Cortex of kidney (tissue), 1 donor: ENCODE results near the gene ABCC9.

Experiments
- DNase-seq: peaks from one replicate; lab custom pipeline; 2025; lab: John Stamatoyannopoulos, UW

The ABCC9 gene

DNA sequence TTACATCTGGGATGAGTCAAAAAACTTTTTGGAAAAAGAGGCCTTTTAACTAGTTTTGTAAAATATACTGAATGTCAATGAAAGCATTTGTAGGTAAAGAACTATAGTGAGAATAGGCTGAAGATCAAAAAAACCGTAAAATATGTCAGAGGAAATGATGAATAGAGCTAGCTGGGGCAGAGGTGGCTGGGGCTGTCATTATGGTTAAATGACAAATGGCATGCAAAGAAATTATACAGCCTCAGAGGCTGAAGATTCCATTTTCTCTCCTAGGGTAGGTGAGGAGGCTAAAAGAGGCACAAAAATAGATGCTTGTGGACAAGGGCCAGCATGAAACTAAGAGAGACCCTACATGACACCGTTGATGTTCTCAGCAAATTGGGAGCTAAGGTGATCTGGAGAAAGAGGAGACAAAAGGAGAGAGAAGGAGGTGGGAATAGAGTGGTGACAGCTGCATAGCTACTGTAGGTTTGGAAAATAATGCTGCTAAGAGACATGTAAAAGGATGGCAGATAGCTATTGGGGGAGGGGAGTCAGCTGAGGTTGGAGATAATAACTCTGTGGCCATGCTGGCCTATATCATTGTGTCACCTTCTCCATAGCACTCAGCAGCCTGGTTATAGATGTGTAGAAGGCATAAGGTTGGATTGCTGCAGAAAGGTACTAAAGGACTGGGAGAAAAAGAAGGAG, 63.8 kb downstream of the ABCC9 start:
- DNase-seq, result no peak

DNA sequence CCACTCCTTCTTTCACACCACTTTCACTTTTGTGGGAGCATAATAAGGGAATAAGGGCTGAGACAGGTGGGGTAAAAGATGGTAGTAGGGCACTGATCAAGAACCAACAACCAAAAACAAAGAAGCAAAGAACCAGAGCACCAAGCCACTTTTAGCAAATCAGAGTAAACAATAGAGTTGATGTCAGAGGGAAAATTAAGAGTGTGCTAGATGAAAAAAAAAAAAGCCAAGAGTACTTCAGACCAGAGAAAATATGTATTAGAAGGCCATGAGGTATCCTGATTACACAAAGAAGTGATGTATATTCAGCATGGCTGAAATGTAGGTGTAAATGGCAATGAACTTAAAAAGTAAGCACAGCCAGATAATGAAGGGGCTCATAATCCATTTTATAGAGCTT, 75.4 kb downstream of the ABCC9 start:
- DNase-seq, result no peak

DNA sequence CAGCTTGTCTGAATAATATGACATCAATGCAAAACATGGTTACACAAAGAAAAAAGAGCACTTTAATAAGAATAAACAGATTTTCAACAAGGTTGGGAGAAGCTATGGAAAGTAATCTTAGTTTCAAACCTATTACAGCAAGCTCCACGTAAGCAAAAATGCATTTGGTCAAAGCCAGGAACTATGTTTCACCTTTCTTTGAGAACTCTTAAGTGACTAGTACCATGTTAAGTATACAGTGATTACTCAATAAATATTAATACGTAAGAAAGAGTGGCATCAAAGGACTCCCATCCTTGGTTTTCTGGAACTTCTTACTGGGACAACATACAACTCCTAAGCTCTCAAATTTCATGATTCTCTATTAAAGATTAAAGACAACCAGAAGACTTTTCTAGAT, 80.7 kb downstream of the ABCC9 start:
- no peak for DNase-seq

DNA sequence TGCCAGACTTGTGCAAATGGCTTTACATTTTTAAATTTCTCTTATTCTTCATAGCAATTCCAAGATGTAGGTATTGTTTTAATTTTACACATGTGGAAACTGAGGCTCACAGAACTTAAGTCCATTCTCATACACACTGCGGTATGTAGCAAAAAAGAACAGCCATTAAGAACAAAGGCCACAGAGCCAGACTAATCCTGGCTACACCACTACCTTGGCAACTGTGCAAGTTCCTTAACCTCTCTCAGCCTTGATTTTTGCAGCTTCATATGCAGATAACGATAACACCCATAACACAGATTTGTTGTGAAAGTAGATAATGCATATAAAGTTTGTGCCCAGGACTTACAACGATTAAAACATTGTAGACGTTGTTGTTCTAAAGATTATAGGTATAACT, 81.1 kb downstream of the ABCC9 start:
- no peak for DNase-seq

DNA sequence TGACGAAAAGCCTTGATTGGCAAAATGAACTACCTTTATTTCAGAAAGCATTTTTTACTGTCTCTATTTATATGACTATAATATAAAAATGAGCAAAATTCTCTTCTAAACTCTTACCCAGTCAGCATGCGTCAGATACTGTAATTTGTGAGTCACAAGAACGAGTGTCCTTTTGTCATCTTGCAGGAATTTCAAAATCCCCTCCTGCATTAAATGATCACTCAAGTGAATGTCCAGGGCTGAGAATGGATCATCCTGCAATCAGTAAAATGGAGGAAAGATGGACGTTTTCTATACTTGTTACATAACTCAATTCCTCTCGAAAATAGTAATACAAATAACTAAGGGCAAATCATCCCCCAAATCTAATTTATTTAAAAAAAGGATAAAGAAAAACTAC, 89.0 kb downstream of the ABCC9 start:
- DNase-seq, result no peak

DNA sequence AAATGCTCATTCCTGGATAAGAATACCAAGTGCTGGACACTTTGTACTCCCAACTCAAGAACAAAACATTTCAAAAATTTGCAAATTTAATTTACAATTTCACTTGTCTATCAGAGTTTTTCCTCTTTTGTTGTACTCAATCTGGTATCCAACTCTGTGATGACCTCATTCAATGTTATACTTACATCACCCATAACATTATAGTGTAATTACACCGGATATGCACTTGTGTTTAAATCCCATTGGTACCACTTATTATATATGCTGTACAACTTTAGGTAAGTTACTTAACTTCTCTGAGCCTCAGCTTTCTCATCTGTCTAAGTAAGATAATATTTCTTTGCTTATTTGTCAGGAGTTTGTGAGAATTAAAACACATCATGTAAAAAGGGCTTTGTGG, 90.1 kb downstream of the ABCC9 start:
- no peak for DNase-seq

DNA sequence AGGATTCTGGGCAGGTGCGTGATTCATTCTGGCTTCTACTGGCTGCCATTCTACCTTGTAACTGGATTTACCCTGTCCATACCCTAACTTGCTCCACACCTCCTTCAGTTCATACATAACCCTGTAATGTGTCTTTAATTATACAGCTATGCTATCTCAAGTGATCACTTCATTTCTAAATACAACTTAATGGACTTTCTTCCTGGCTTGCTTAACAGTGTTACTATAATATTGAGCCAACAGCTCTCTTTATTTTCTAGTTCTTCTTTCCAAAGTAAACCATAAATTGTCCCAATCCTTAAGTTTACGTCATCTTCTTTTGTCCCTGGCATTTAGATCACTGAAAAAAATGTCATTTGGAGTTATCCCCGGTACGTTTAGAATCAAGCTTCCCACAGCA, 90.8 kb downstream of the ABCC9 start:
- no peak for DNase-seq

DNA sequence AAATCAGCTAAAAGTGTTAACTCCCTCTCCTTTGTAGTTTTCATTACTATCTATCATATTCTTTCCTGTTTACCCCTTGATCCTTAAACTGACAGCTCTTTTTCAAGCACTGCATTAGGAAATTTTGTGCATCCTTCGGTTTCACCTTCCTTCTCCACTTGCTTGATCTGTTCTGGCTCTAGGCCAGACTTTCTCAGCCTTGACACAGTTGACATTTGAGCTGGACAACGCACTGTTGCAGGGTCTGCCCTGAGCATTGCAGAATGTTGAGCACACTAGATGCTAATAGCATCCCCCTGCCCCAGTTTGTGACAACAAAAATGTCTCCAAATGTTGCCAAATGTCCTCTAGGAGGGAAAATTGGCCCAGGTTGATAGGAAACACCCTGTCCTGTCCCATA, 91.3 kb downstream of the ABCC9 start:
- DNase-seq, result no peak

DNA sequence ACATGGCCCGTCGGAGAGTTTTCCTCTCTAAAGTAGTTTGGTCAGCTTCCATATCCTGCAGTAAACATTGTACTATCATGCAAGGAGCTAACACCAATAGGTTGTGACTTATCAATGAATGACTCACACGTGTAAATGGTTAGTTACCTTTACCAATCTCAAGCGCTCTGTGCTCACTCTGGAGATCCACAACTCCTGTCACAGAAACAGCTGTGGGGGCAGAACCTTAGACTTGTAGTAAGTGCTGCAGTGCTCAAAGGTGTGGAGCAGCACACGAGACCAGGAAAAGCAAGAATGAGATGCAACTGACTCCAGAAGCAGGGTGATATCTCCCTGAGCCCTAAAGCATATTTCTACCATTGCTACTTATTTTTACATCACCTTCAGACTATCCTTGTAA, 93.0 kb downstream of the ABCC9 start:
- no peak for DNase-seq

DNA sequence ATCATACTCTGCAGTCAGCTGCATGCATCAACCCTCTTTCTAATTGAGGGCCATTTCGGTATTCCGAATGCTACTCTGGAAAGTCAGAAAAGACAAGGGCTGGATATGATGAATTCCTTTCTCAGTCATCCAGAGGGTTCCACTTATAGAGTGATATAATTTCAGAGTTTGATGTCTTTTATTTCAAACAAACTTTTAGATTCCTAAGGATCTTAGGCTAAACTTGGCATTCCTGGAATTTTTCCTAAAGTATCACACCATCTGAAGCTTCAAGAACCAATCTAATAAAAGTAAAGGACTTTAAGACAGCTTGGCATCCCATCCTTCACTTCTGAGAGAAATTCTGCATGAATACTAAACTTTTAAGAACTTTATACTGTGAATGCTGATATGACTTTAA, 97.4 kb downstream of the ABCC9 start:
- DNase-seq, result no peak

DNA sequence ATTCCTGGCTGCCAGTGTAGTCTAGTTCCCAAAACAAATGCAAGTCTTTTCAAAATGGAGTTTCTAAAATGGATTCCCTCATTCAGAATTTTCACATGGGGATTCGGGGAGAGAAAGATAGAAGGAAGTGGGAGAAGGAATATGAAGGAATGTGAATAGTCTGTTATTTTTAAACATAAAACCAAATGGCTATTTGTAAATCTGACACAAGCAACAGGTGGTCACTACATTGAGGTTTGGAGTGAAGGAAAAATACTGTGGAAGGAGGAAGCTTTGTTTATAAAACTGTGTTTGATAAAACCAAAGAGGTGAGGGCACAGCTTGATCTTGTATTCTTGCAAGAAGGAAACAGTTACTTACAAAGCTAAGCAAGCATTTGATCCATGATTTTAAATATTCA, 101.5 kb downstream of the ABCC9 start:
- DNase-seq, result no peak

DNA sequence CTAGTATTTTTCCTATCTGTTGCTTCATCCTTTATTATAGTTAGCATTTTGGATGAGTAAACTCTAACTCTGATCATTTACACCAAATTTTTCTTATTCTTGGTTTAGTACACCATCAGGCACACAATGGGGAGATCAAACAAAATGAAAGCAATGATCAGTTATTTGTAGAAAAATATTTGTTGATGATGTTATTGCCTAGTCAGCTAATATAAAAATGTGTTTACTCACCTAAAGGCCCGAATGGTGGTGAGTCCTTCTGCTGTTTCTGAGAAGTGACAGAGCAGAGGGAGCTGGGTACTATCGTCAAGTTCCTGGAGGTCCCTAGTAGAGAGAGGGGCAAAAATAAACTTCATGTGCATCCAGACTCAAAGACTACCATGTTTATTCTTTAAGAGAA, 103.4 kb downstream of the ABCC9 start:
- DNase-seq, result no peak

DNA sequence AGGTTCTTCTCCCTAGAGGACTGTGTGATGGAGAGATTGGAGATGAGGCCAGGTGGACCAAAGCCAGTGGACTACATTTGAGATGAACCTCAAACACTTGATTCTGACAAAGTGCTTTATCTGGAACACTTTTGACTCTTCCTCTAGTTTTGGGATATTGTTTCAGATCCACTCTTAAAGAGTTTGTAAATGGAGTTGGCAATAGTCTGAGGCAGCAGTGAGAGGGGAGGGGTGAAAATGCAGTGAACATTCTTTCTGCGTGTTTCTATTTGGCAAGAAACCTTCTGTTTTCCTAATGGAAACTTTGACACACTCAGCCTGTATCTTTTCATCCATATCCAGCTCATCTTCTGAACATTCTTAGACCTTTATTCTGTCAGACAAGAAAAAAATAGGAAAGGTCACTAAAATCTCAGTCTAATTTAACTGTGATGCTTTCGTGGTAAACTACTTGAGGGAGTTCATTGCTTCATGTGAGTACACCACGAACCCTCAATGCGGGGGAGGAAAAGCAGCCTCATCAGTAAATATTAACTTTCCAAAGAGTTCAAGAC, 109.4 kb downstream of the ABCC9 start:
- DNase-seq, result no peak

DNA sequence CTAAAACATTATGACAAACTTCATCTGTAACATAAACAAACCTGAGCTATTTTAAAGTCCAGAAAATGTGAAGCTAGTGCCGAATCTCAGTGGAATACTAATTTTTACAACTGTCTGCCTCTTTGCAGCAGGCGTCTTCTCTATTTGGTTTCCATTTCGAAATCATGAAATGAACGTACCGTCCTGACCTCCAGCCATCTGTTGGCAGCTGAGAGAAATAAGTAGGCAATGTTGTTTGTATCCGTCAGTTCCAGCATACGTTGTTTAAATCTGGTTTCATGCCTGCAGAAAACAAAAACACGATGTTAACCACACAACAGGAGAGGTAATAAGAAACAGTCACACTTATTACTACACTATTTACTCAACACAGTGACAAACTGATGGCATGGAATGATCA, 112.4 kb downstream of the ABCC9 start:
- DNase-seq, result no peak

DNA sequence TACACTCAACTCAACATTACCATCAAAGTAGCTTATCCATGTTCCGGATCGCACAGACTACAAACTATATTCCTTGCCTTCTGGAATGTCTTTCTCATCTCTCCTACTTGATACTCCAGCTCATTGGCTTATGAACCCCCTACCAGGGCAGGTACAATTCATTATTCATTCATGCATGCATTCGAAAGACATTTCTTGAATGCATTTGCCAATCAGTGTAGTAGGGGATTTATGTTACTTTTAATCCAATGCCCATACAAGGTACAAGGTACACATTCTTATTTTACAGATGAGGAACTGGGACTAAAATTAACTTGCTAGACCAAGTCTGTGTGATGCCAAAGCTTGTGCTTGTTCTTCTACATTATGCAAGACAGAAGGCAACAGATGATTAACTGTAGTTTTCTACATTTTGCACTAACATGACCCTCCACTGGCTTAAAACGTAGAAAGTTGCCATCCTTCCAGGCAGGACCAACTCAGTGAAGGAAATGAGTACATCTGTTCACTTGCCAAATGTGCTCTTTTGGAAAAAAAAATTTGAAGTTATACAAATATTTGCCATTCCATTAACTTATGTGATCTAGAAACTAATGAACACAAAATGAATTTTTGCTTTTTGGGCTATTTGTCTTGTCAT, 113.0 kb downstream of the ABCC9 start:
- no peak for DNase-seq

DNA sequence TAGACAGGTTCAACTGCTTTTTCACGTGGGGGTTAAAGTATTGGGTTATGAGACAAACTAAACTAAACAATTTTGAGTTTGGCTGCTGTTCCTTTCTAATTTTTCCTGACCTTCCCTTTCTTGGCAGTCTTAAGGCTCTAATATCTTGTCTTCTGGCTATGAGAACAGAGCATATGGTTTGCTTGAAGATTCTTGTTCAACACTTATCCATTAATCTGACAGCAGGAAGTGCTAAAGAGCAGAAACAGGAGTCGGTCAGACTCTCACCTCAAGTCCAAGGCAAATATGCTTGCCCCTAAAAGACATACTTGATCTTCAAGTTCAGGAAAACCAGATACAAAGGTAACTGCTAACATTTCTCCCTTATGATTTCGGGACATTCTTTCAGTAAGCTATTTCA, 114.1 kb downstream of the ABCC9 start:
- no peak for DNase-seq

DNA sequence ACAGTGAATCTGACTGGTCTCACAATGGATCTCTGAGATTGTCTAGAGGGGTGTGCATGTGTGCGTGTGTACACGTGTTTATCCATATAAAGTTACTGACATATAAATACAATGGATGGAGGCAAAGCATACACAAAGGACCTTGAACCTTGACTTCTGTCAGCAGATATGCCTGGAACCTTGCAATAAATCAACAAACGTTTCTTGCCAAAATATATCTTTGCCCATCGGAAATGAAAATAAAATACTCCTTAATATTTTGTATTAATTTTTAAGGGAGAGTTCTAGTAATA, 114.7 kb downstream of the ABCC9 start:
- no peak for DNase-seq

DNA sequence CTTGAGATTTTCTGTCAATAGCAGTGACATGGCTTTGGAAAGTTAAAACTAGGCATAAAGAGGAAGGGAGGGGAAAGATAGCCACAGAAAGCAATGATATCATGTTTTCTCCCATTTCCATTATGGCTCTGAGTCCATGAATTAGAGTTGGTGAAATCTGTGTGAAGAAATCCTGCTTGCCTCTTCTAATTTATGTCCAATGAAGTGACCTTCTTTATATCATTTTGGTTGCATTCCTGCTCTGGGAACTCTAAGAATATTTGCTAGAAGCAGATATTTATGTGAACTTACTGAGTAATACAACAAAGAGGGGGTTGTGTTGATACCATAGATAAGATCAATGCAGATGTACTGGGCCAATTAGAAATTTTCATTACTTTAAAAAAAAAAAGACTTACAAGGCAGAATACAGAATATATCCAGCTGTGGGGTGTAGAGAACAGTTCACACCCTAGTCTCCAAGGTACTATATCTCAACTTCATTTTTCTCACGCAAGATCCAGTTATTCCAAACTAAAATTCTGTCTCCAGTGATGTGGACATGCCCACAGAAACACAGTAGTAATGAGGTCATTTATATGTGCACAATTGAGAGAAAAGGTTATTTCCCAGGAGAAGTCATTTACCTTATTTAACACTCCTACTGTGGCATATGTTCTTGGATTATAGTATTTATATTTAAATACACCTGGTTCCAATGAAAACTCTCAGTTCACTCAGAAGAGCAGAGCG, 115.2 kb downstream of the ABCC9 start:
- no peak for DNase-seq

DNA sequence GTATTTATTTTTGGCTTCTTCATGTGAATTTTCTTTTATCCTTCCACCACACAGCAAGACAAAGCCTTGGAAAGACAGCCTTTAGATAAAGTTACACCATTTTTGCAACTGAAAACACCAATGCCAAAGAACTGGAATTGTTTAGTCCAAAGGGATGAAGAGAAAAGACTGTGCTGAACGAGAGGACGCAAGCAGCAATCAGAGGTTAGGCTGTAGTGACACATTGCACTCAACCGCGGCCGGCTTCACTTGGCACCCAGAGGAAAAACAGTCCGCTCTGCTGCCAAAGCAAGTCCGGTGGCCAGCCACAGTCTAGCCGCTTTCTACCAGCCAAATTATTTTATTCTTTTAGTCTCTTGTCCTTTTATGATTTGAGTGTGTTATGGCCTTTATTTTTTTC, 117.6 kb downstream of the ABCC9 start:
- DNase-seq, result no peak

DNA sequence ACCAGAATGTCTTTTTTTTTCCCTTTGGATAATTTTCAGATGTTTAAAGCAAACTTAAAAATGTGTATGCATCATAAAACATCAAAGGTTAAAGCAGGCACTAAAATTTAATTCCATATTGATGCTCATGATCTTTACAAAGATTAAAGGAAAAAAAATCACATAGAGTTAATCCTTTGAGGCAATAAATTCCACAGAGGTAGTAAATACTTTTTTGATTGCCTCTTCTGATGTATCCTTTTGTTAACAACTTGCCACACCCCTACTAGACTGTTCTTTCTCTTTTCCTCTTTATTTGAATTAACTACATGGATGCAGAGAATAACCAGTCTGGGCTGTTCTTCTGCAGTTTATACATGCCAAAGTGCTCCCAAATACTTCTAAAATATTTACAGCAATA, 121.5 kb downstream of the ABCC9 start:
- no peak for DNase-seq

DNA sequence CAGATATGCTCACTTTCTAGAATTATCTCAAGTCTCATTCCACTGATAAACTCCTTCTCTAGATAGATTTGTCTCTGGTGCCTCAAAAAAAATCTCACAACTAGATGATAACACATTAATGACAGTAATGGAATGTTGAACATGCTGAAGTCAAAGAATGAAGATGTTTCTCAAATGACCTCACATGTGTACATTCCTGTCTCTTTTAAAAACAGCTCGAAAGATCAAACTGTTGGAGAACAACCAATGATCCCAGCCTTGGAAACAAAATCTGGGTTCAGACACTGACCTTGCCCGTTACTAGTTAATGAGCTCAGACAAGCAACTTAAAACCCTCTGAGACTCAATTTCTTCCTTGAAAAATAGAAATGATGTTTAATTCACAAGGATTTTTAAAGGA, 122.0 kb downstream of the ABCC9 start:
- no peak for DNase-seq

DNA sequence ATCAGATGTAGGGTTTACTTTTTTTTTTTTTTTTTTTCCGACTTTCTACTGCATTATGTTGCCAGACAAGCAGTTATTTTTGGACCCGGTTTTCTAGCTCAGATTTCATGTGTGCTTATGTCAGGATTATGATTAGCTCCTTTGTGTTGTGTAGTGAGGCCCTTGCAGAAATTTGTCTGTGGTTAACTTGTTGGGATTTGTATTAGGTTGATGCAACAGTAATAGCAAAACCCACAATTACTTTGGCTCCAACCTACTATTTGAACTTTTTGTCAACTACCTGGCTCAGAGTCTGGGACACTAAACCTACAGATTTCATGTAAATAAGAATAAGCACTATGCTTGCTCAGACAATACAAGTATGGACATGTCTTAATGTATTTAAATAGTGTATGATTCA, 122.6 kb downstream of the ABCC9 start:
- DNase-seq, result no peak

DNA sequence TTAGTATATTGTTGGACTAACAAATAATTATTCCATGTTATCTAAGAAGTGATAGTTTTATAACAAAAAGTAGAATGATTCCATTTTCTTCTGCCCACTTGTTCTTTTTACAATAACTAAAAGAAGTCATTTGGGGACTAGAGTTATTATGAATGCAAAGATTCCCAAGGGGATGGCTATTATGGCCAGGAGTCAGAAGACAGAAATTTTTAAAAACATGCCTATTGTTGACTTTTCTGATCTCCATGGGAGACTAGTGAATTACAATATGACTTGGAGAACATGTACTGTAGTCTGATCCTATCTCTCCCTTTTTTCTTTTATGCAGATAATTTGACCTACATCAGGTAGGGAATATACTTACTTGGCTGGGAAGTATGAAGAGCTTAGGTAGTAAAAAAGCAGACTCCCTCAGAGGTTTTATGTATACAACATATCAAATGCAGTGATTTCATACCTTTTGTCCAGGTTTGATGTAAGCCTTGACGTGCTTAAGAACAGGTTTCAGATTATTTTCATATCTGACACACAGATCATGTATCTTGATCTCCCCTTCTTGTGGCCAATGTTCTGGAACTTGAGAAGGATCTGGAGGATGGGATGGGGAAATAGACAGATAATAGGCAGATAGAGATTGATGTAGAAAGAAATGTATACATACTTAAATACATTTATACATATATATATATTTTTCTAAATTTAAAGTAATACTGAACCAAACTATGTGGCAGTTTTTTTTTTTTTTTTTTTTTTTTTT, 125.7 kb downstream of the ABCC9 start:
- no peak for DNase-seq
